ENCODE measurements around the gene ACP2.

The ACP2 gene, protein sequence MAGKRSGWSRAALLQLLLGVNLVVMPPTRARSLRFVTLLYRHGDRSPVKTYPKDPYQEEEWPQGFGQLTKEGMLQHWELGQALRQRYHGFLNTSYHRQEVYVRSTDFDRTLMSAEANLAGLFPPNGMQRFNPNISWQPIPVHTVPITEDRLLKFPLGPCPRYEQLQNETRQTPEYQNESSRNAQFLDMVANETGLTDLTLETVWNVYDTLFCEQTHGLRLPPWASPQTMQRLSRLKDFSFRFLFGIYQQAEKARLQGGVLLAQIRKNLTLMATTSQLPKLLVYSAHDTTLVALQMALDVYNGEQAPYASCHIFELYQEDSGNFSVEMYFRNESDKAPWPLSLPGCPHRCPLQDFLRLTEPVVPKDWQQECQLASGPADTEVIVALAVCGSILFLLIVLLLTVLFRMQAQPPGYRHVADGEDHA

DNA sequence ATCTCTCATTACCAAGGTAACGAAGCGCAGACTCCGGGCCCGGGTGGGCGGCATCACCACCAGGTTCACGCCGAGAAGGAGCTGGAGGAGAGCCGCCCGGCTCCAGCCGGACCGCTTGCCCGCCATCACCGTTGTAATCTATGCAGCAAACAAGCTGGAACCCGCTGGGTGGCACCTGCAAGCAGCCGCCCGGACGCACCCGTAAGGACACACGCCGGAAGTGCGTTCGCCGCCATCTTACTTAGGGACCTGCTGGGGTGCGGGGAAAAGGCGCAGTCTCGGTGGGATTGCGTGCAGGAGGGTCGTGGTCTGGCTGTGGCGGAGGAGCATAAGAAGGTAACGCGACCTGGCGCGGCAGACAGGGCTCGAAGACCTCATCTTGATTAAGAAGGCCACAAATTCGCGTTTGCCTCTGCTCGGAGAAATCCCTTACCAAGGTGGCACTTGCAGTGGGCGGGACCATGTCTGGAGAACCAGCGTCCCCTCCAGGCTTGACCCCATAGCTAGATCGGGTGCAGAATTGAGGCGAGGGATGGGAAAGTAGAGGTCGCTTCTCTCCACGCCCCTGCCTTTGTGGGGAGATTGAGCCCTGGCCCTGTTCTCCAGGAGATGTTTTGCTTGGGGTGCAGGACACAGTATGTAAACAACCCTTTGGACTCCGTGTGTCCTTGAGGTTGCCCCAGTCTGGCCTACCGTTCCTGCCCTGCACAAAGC lies at the start of gene ACP2:
TSS of gene ACP2 (minus strand) at position 151 of the 714 bp plus-strand sequence. CDS start at position 126, 25 bp downstream.
- H3K27ac Mint-ChIP-seq: peak within 1 kb of the TSS; percentile 95
- H3K9me3 Mint-ChIP-seq: no peaks in the 10 kb centered on the region
- DNase-seq (ENCODE audit: low spot score): peak; percentile 85
- no peaks in the 10 kb centered on the region for H3K27me3 Mint-ChIP-seq (ENCODE audit: low read depth)
- H3K36me3 Mint-ChIP-seq (ENCODE audit: low read depth): peaks cover 17% of the 10 kb centered on the region
- H3K4me3 Mint-ChIP-seq: peak within 1 kb of the TSS; percentile 99
- peaks cover 22% of the 10 kb centered on the region for H3K4me1 Mint-ChIP-seq (ENCODE audit: low read depth)

DNA sequence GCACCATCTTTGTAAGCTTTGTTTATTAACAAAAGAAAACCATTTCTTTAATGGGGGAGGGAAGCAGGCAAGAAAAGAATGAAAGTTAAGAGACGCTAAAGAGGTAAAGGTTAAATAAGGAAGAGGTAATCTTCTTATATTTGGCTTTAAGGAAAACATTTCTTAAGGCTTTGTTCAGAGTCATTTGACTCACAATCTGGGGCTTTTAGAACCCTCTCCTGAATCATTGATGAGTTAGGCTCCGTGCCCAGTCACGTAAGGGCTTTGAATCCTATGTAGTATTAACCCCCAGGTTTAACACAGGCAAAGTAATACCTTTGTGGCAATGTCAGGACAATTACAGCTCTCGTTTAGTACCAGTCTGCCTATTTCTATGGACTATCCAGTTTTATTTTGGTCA lies 47.4 kb upstream of the ACP2 start:
- no peaks in the 10 kb centered on the region for H3K27me3 Mint-ChIP-seq (ENCODE audit: low read depth)
- H3K36me3 Mint-ChIP-seq (ENCODE audit: low read depth): peaks cover 82% of the 10 kb centered on the region
- no peaks in the 10 kb centered on the region for H3K4me1 Mint-ChIP-seq (ENCODE audit: low read depth)
- peaks cover 15% of the 10 kb centered on the region for H3K9me3 Mint-ChIP-seq
- no peak for DNase-seq (ENCODE audit: low spot score)
- H3K27ac Mint-ChIP-seq: no peak overlapping the region
- H3K4me3 Mint-ChIP-seq: no peak overlapping the region

DNA sequence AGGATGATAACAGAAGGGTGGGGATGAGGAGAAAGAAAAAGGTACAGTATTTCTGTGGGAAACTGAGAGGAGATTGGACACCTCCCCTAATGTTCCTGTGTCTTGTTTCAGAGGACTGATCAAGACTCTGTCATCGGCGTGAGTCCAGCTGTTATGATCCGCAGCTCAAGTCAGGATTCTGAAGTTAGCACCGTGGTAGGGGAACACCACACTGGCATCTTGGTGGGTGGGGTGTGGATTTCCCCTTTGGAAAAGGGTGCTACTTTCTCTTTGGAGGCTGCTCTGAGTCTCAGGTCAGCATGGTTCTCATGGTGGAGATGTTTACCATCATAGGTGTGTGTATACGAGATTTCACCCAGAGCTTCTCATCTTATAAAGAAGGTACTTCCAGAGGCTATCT lies 46.8 kb upstream of the ACP2 start:
- peaks cover 82% of the 10 kb centered on the region for H3K36me3 Mint-ChIP-seq (ENCODE audit: low read depth)
- H3K27me3 Mint-ChIP-seq (ENCODE audit: low read depth): no peaks in the 10 kb centered on the region
- peaks cover 11% of the 10 kb centered on the region for H3K9me3 Mint-ChIP-seq
- H3K4me3 Mint-ChIP-seq: no peak overlapping the region
- H3K27ac Mint-ChIP-seq: no peak overlapping the region
- DNase-seq (ENCODE audit: low spot score): no peak
- no peaks in the 10 kb centered on the region for H3K4me1 Mint-ChIP-seq (ENCODE audit: low read depth)

DNA sequence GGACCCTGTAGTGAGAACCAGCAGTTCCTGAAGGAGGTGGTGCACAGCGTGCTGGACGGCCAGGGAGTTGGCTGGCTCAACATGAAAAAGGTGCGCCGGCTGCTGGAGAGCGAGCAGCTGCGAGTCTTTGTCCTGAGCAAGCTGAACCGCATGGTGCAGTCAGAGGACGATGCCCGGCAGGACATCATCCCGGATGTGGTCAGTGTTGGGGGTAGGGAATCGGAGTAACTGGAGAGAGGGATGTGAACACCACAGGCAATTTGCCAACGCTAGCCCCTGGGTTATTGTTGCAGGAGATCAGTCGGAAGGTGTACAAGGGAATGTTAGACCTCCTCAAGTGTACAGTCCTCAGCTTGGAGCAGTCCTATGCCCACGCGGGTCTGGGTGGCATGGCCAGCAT lies 41.2 kb upstream of the ACP2 start:
- Mint-ChIP-seq H3K4me1 (ENCODE audit: low read depth) (no peaks in the 10 kb centered on the region), H3K4me3 (no peak overlapping the region), H3K9me3 (no peaks in the 10 kb centered on the region), H3K36me3 (ENCODE audit: low read depth) (peaks cover 74% of the 10 kb centered on the region), H3K27me3 (ENCODE audit: low read depth) (no peaks in the 10 kb centered on the region), H3K27ac (no peak overlapping the region)
- no peak for DNase-seq (ENCODE audit: low spot score)

DNA sequence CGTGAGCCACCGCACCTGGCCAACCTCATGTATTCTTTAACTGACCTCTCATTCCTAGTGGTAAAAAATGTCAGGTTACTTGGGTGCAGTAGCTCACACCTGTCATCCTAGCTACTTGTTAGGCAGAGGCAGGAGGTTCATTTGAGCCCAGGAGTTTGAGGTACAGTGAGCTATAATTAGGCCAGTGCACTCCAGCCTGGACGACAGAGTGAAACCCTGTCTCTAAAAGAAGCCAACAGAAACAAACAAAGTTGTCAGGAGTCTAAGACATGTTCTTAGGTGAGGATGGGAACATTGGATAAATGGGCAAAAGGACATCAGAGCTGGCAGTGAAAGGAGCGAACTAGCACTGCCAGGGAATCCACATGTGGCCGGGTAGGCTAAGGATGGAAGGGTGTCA lies 39.5 kb upstream of the ACP2 start:
- Mint-ChIP-seq H3K27ac (no peak overlapping the region), H3K36me3 (ENCODE audit: low read depth) (peaks cover 75% of the 10 kb centered on the region)

DNA sequence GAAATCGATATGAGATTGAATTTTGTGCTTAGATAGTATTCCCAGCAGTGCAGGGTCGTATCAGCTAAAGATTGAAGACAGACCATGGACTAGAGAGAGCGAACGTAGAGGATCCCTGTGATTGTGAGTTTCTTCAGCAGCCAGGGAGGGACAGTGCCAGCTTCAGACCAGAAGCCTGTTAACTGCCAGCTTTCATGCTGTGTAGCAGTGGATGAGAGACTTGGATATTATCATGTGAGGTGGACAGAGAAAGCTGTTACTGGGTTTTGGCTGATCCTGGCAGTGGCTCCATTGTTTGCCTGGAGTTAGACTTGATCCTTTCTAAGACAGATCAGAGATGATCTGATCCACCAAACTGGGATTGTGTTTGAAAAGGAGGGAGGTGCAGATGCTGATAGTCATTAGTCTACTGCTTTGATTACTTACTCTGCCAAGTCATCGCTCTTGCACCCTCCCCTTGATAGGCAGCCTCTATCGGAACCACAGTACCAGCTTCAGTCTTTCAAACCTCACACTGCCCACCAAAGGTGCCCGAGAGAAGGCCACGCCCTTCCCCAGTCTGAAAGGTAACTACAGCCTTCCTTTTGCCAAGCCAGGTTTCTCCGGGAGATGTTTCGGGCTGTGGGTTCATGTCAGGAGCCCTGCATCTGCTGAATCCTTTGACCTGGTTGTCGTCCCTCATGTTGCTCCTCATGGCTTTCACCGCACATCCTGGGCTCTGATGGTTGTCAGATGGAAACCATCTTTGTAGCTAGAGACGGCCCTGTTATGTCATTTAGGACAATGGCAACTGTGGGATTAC lies 37.6 kb upstream of the ACP2 start:
- Mint-ChIP-seq H3K4me1 (ENCODE audit: low read depth) (no peaks in the 10 kb centered on the region), H3K27me3 (ENCODE audit: low read depth) (no peaks in the 10 kb centered on the region), H3K27ac (no peak overlapping the region), H3K9me3 (no peaks in the 10 kb centered on the region), H3K4me3 (no peak overlapping the region), H3K36me3 (ENCODE audit: low read depth) (peaks cover 65% of the 10 kb centered on the region)
- DNase-seq (ENCODE audit: low spot score): no peak

More for the DNA sequence above, 39.5 kb upstream of the ACP2 start:
- Mint-ChIP-seq H3K27me3 (ENCODE audit: low read depth) (no peaks in the 10 kb centered on the region), H3K4me1 (ENCODE audit: low read depth) (no peaks in the 10 kb centered on the region), H3K9me3 (no peaks in the 10 kb centered on the region), H3K4me3 (no peak overlapping the region)
- DNase-seq (ENCODE audit: low spot score): no peak

DNA sequence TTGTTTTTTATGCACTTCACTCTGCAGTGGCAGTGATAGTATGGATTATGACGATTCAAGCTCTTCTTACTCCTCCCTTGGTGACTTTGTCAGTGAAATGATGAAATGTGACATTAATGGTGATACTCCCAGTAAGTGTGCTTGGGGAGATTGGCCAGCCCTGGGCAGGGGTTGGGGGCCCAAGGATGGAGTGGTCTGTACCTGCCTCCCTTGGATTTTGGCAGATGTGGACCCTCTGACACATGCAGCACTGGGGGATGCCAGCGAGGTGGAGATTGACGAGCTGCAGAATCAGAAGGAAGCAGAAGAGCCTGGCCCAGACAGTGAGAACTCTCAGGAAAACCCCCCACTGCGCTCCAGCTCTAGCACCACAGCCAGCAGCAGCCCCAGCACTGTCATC lies 35.5 kb upstream of the ACP2 start:
- peaks cover 2% of the 10 kb centered on the region for H3K4me1 Mint-ChIP-seq (ENCODE audit: low read depth)
- no peaks in the 10 kb centered on the region for H3K9me3 Mint-ChIP-seq
- H3K27ac Mint-ChIP-seq: no peak overlapping the region
- no peaks in the 10 kb centered on the region for H3K27me3 Mint-ChIP-seq (ENCODE audit: low read depth)
- no peak overlapping the region for H3K4me3 Mint-ChIP-seq
- no peak for DNase-seq (ENCODE audit: low spot score)
- H3K36me3 Mint-ChIP-seq (ENCODE audit: low read depth): peaks cover 60% of the 10 kb centered on the region

DNA sequence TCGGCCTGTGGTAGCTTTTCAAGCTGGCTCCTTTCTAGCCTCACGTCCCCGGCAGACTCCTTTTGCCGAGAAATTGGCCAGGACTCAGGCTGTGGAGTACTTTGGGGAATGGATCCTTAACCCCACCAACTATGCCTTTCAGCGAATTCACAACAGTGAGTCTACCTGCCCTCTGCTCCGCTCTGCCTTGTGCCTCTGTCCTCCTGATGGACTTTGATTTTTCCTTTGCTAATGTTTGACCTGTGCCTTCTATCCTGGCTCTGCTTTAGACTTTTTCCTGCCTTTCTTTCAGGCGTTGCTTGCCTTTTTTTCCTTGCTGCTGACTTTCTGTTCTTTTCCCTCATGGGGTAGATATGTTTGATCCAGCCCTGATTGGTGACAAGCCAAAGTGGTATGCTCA lies 33.8 kb upstream of the ACP2 start:
- Mint-ChIP-seq H3K27me3 (ENCODE audit: low read depth) (no peaks in the 10 kb centered on the region), H3K36me3 (ENCODE audit: low read depth) (peaks cover 55% of the 10 kb centered on the region), H3K9me3 (no peaks in the 10 kb centered on the region), H3K27ac (no peak overlapping the region), H3K4me1 (ENCODE audit: low read depth) (peaks cover 2% of the 10 kb centered on the region), H3K4me3 (no peak overlapping the region)
- no peak for DNase-seq (ENCODE audit: low spot score)

DNA sequence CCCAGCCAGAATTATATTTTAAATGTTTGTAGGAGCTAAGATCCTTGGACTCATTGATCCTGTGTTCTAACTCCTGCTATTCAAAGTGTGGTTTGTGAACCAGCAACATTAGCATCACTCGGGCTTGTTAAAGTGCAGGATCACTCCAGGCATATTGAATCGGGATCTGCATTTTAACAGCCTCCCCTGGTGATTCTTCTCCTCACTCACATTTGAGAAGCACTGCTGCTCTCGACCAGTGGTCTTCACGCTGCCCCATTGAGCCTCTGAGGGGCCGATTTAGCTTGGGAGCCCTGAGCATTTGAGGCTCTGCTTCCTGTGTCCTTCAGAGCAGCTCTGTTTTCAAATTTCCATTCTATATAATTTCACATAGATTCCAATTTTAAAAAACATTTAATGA lies 32.2 kb upstream of the ACP2 start:
- Mint-ChIP-seq H3K27ac (no peak overlapping the region), H3K4me1 (ENCODE audit: low read depth) (peaks cover 3% of the 10 kb centered on the region), H3K36me3 (ENCODE audit: low read depth) (peaks cover 56% of the 10 kb centered on the region), H3K4me3 (no peak overlapping the region), H3K9me3 (no peaks in the 10 kb centered on the region), H3K27me3 (ENCODE audit: low read depth) (no peaks in the 10 kb centered on the region)
- DNase-seq (ENCODE audit: low spot score): no peak

DNA sequence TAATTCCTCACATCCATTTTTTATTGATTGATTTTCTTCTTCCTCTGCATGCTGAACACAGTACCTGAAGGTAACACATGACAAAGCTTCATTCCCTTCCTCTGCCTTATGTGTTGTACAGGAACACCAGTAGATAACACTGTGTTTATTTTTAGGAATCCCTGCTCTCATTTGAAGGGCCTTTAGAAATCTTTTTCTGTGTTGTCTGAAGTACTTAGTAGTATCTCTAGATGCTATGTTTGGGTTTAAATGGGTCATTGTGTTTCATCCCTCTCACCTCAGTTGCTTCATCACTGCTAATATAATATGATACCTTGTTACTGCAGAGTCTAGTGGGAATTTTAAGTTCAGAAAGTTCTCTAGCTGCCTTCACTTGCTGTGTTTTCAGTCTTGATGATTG lies 31.5 kb upstream of the ACP2 start:
- Mint-ChIP-seq H3K27ac (no peak overlapping the region), H3K36me3 (ENCODE audit: low read depth) (peaks cover 57% of the 10 kb centered on the region), H3K4me1 (ENCODE audit: low read depth) (peaks cover 3% of the 10 kb centered on the region), H3K27me3 (ENCODE audit: low read depth) (no peaks in the 10 kb centered on the region), H3K9me3 (no peaks in the 10 kb centered on the region), H3K4me3 (no peak overlapping the region)
- DNase-seq (ENCODE audit: low spot score): no peak

DNA sequence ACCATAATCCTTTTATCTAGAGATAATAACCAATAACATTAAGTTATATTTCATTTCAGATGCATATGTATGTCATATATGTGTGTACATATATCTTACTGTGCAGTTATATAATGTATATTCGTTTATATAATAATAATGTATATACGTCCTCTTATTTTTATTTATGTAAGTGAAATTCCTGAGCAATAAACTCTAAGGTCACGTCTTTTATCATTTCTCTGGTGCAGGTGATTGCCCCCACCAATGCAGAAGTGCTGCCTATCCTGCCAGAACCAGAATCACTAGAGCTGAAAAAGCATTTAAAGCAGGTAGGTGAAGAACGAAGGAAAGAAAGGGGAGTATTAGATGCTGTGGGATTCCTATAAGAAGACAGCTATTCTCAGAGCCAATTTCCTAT lies 30.2 kb upstream of the ACP2 start:
- Mint-ChIP-seq H3K4me3 (no peak overlapping the region), H3K36me3 (ENCODE audit: low read depth) (peaks cover 56% of the 10 kb centered on the region), H3K27ac (no peak overlapping the region), H3K9me3 (no peaks in the 10 kb centered on the region), H3K27me3 (ENCODE audit: low read depth) (no peaks in the 10 kb centered on the region), H3K4me1 (ENCODE audit: low read depth) (peaks cover 5% of the 10 kb centered on the region)
- DNase-seq (ENCODE audit: low spot score): no peak

DNA sequence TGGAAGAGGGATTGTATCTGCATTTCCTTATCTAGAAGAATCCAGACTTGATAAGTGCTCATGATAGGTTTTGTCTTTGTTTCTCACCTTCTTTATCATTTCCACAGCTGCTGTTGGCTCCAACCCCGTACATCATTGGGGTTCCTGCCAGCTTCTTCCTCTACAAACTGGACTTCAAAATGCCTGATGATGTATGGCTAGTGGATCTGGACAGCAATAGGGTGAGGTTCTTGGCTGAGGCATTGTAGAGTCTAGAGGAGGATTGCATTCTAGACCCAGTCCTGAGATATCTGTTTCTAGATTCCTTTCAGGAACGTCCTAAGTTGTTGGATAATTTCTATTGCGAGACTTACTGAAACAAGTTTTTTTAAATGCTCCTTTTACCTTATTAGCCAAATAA lies 29.4 kb upstream of the ACP2 start:
- Mint-ChIP-seq H3K27me3 (ENCODE audit: low read depth) (no peaks in the 10 kb centered on the region), H3K9me3 (no peaks in the 10 kb centered on the region), H3K4me1 (ENCODE audit: low read depth) (peaks cover 5% of the 10 kb centered on the region), H3K27ac (no peak overlapping the region), H3K36me3 (ENCODE audit: low read depth) (peaks cover 60% of the 10 kb centered on the region), H3K4me3 (no peak overlapping the region)
- DNase-seq (ENCODE audit: low spot score): no peak

DNA sequence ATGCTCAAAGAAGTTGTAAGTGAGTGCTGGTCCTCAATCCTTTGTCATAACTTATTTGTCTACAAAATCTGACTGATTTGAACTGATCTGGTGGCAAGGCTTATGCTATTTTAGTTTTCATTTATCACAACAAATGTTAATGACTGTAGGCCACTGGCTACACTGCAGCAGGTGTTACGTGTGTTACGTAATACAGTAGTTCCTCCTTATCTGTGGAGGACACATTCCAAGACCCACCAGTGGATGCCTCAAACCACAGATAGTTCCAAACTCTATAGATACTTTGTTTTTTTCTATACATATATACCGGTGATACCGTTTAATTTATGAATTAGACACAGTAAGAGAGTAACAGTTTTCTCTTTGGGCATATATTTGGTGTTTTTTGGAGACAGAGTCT lies 28.3 kb upstream of the ACP2 start:
- H3K27me3 Mint-ChIP-seq (ENCODE audit: low read depth): no peaks in the 10 kb centered on the region
- no peak overlapping the region for H3K27ac Mint-ChIP-seq
- no peak overlapping the region for H3K4me3 Mint-ChIP-seq
- no peaks in the 10 kb centered on the region for H3K9me3 Mint-ChIP-seq
- no peak for DNase-seq (ENCODE audit: low spot score)
- H3K36me3 Mint-ChIP-seq (ENCODE audit: low read depth): peaks cover 57% of the 10 kb centered on the region
- peaks cover 15% of the 10 kb centered on the region for H3K4me1 Mint-ChIP-seq (ENCODE audit: low read depth)
